Raji (cell line): Measurements from ENCODE around the gene BMP8A.

Experiments used
- POLR2A ChIP-seq: IDR thresholded peaks from 2 replicates; pipeline ENCODE4 v1.6.1; 2011; ENCODE audit warnings: low read depth, low read length, control low read depth; ENCODE audit not compliant: insufficient read depth

Gene BMP8A

DNA sequence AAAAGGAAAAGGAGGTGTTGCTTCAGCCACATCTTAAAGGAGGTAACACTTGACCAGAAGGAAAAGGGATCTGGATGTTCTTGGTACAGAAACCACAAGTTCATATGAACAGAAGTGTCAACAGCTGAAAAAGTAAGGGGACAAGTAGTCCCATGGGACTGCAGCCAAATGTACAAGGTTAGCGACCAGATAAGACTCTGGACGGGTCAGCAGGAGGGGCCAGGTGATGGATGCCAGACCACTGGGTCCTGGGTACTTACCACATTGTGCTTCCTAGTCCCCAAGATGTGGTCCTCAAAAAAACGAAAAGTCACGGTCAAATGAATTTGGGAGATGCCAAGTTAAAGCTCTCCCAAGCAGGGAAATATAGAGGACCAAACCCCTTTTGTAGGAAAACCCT lies 16.6 kb upstream of the BMP8A start:
- no peak for TF ChIP-seq POLR2A

DNA sequence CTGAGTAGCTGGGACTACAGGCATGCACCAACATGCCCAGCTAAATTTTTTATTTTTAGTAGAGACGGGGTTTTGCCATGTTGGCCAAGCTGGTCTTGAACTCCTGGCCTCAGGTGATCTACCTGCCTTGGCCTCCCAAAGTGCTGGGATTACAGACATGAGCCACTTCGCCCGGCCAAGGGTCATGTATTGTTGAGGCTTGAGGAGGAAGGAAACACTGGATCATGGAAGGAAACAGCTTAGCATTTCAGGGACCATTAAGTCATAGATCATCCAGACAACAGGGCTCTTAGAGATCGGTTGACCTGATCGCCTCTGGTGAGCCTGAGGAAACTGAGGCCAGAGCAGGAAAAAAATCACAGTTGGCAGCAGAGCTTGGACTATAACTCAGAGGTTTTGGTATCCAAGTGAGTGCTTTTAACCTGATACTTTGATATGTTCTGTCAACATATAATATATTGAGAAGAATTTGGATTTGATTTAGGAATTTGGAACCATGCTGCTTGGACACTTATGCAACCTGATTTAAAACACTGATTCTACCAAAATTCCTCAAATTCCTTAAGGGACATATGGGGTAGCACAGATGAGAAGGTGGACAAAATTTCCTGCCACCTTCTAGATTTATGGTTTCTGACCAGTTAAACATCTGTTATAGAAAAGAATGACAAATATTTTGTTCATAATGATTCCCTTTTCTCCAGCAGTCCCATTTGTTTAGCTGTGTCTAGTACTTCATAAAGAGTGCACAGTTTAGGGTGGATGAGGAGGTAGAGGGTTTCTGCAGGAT lies 13.1 kb upstream of the BMP8A start:
- TF ChIP-seq POLR2A, result no peak

- TF ChIP-seq POLR2A, result no peak
These were observed 10.1 kb upstream of the BMP8A start for GRCh38 chr1:39481289-39481688.

DNA sequence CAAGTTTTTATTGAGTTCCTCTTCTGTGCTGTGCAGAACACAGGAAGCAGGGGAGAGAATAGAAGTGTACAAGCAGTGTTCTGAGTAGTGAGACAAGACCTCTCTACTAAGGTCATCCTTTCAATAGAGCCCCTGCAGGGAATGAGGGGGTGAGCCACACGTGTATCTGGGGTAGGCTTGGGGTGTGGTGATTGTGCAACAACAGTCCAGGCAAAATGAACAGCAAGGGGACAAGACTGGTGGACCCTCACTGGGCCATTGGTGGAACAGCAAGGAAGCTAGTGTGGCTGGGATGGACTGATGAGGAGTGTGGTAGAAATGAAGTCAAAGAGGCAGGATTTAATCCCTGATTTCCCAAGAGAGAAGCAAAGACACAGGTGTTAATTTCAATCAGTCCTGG lies 8.2 kb upstream of the BMP8A start:
- TF ChIP-seq POLR2A, result no peak

- TF ChIP-seq POLR2A, result no peak
These were observed 6.9 kb upstream of the BMP8A start for GRCh38 chr1:39484564-39484963.

DNA sequence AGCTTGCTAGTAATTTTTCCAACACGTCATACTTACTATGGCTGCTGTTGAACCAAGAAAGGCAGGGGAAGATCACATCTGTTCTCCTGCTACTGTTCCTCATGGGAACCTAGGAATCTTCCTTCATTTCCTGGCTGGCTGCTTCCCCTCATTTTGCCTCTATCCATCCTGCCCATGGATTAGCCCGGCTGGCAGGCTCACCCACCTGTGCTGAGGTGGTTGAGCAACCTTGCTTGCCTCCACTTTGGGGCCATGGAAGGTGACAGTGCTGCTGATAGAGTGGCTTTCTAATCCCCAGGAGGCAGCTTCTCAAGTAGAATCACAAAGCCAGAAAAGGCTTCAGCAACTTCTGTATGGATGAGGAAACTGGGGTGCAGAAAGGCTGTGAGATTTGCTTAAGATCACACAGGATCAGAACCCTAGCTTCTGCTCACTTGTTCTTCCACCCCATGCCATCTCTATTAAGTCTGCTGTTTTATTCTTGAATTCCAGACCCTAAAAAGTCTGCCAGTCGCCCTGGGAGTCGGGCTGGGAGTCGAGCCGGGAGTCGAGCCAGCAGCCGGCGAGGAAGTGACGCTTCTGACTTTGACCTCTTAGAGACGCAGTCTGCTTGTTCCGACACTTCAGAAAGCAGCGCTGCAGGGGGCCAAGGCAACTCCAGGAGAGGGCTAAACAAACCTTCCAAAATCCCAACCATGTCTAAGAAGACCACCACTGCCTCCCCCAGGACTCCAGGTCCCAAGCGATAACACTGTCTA lies 6.2 kb upstream of the BMP8A start:
- TF ChIP-seq POLR2A, result no peak

DNA sequence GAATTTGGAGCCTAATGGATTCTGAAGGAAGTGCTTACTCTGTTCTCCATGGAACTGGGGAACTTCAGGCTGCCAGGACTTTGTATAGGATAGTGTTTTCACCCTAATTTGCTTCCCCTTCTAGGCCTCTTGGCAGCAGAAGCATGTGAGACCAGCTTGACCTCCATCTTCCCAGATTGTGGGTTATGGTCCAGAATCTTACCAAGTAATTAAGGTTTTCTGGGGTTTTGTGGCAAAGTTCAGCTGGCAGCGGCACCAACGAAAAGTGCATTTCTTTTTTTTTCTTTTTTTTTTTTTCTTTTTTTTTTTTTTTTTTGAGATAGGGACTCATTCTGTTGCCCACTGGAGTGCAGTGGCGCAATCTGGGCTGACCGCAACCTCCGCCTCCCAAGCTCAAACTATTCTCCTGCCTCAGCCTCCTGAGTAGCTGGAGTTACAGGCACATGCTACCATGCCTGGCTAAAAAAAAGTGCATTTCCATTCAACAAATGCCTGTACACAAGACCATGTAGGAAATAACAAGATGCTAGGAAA lies 3.4 kb upstream of the BMP8A start:
- no peak for TF ChIP-seq POLR2A

- TF ChIP-seq POLR2A, result no peak
These were observed 2.5 kb upstream of the BMP8A start for GRCh38 chr1:39488793-39489566.

GRCh38 chr1:39489567-39490239 lies 1.7 kb upstream of the BMP8A start:
- TF ChIP-seq POLR2A, result no peak

- TF ChIP-seq POLR2A, result no peak
These were observed 765 bp upstream of the BMP8A start for GRCh38 chr1:39490596-39491145.

DNA sequence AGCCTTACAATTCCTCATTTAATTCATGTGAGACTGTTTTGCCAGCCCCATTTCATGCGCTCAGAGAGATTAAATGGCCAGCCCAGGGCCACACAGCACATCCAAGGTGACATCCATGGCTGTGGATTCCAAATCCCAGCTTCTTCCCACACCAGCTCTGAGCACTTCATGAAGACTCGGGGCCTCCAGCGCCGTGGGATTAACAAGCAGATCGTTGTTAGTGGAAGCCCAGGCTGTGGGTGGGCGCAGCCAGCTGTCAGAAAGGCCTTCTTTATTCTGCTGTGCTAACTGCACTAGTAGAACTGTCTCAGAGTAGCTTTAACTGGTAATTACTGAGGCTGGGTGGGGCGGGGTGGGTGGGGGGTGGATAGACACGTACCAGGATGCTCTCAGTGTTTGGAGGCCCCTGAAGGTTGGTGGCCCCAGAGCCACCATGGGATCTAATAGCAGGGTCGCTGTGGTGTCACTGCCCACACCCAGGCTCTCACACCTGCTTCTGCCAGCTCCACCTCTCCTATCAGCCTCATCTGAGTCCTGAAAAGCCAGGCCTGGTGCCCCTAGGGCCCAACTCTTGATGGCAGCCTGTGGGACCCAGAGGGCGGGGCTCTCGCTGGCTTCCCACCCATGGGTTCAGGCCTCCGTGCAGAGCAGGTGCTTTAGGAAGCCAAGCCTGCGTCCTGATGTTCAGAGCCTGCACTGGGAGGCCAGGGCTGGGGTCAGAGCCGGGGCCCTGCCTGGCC lies 3.4 kb downstream of the BMP8A start:
- TF ChIP-seq POLR2A, result no peak

- no peak for TF ChIP-seq POLR2A
These were observed 6.1 kb downstream of the BMP8A start for GRCh38 chr1:39497585-39497984.

GRCh38 chr1:39499668-39500067 lies 8.2 kb downstream of the BMP8A start:
- TF ChIP-seq POLR2A, result no peak

GRCh38 chr1:39500862-39501389 lies 9.5 kb downstream of the BMP8A start:
- no peak for TF ChIP-seq POLR2A
